ENCODE results near the gene LHFPL3. TPM values are rescaled to one million over a fixed set of nuclear protein-coding genes. Genes with fewer than 3 reads are reported as not detected.

LHFPL3 gene
- total RNA-seq, 1 experiment from 2014 or later, result not detected

DNA sequence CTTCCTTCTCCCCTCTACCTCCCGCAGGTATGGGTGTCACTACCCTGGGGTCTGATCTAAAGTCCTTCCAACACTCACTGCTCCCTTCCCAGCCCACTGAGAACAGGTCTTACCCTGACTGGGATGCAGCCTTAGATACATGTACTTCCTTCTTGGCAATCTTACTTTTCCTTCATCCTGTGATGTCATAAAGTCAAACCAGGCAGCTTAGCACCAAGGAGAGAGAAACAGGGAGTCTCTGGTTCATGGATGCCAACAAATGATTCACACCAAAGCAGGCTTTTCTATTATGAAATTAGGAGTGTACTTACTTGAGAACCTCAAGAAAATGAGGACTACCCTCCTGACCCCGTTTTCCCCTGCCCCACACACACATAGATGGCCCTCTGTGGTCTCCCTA, 574.6 kb downstream of the LHFPL3 start:
- no peaks in the 10 kb centered on the region for H3F3A ChIP-seq (ENCODE audit: insufficient read depth, low read depth)
- BruUV-seq (replicated peaks), result no TSS peak
- H2AFZ ChIP-seq, result no peak overlapping the region
- ChIA-PET POLR2A (ENCODE audit: unreplicated experiment) (no interaction called here), CTCF (no interaction called here)
- no peak for DNase-seq
- H4K20me1 ChIP-seq (ENCODE audit: insufficient read depth), result no peaks in the 10 kb centered on the region
- intact Hi-C loops (cut with micrococcal nuclease; ENCODE audit: unreplicated experiment), result no loop called here
- TF ChIP-seq, protein P1, sequence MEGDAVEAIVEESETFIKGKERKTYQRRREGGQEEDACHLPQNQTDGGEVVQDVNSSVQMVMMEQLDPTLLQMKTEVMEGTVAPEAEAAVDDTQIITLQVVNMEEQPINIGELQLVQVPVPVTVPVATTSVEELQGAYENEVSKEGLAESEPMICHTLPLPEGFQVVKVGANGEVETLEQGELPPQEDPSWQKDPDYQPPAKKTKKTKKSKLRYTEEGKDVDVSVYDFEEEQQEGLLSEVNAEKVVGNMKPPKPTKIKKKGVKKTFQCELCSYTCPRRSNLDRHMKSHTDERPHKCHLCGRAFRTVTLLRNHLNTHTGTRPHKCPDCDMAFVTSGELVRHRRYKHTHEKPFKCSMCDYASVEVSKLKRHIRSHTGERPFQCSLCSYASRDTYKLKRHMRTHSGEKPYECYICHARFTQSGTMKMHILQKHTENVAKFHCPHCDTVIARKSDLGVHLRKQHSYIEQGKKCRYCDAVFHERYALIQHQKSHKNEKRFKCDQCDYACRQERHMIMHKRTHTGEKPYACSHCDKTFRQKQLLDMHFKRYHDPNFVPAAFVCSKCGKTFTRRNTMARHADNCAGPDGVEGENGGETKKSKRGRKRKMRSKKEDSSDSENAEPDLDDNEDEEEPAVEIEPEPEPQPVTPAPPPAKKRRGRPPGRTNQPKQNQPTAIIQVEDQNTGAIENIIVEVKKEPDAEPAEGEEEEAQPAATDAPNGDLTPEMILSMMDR (conservative IDR thresholded peaks at IDR 0.05), result no peak
- no peak for TF ChIP-seq EZH2 (IDR thresholded peaks at IDR 0.05; ENCODE audit: low read depth)
- H3K4me2 ChIP-seq, result no peak overlapping the region
- H3K4me3 ChIP-seq, result no peak overlapping the region
- H3K9me2 ChIP-seq (ENCODE audit: insufficient read depth), result no peaks in the 10 kb centered on the region
- H3K79me2 ChIP-seq (ENCODE audit: low read depth), result no peaks in the 10 kb centered on the region
- H3K4me1 ChIP-seq (replicated peaks; ENCODE audit: insufficient read depth), result no peaks in the 10 kb centered on the region
- H3K36me3 ChIP-seq (ENCODE audit: low read depth), result no peaks in the 10 kb centered on the region
- no peaks in the 10 kb centered on the region for H3K9me3 ChIP-seq (ENCODE audit: insufficient read depth, low read depth)
- H3K27me3 ChIP-seq (ENCODE audit: insufficient read depth, low read depth), result peaks cover 18% of the 10 kb centered on the region
- no peak overlapping the region for H3K27ac ChIP-seq

DNA sequence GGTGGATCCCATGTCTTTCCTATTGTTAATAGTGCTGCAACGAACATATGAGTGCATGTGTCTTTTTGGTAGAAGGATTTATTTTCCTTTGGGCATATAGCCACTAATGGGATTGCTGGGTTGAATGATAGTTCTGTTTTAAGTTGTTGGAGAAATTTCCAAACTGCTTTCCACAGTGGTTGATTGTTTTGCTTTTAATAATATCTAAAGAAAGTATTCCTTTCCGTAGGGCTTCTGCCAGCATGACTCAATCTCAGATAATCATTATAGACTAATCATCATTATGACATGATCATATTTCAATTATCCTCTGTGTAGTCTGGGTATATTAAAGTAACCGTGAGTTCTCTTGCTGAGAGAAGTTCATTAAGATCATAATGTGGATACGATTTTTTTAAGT, 575.4 kb downstream of the LHFPL3 start:
- no peak overlapping the region for H3K4me3 ChIP-seq
- no peaks in the 10 kb centered on the region for H3F3A ChIP-seq (ENCODE audit: insufficient read depth, low read depth)
- no peak overlapping the region for H3K27ac ChIP-seq
- H3K9me2 ChIP-seq (ENCODE audit: insufficient read depth), result no peaks in the 10 kb centered on the region
- H3K9me3 ChIP-seq (ENCODE audit: insufficient read depth, low read depth), result no peaks in the 10 kb centered on the region
- BruUV-seq (replicated peaks), result no TSS peak
- no peak overlapping the region for H3K4me2 ChIP-seq
- DNase-seq, result no peak
- H3K4me1 ChIP-seq (replicated peaks; ENCODE audit: insufficient read depth), result no peaks in the 10 kb centered on the region
- no peaks in the 10 kb centered on the region for H3K36me3 ChIP-seq (ENCODE audit: low read depth)
- no peak for TF ChIP-seq EZH2 (IDR thresholded peaks at IDR 0.05; ENCODE audit: low read depth)
- TF ChIP-seq, protein P1 (conservative IDR thresholded peaks at IDR 0.05), result no peak
- H3K27me3 ChIP-seq (ENCODE audit: insufficient read depth, low read depth), result peaks cover 14% of the 10 kb centered on the region
- POLR2A ChIA-PET (ENCODE audit: unreplicated experiment), result no interaction called here
- no peak overlapping the region for H2AFZ ChIP-seq
- H3K79me2 ChIP-seq (ENCODE audit: low read depth), result no peaks in the 10 kb centered on the region
- H4K20me1 ChIP-seq (ENCODE audit: insufficient read depth), result no peaks in the 10 kb centered on the region
- CTCF ChIA-PET, result no interaction called here
- intact Hi-C loops (cut with micrococcal nuclease; ENCODE audit: unreplicated experiment), result no loop called here

DNA sequence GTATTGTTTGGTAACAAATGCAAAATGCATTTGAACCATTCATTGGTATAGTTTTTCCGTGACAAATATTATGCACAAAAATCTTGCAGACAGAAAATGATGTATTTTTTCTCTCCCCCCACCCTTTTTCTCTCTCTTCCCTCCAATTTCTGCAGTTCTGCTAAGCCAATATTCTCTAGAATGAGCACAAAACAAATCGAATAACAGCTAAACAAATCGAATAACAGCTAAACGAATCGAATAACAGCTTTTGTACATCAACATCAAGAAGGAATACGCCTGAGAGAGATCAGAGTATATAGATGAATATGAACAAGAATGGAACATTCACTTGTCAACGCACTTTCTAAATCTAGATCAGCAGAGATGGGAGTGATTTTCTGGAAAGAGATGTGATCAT, 577.6 kb downstream of the LHFPL3 start:
- no peaks in the 10 kb centered on the region for H3K79me2 ChIP-seq (ENCODE audit: low read depth)
- CTCF ChIA-PET, result interaction anchor here (1.0 kb wide), 1 partner anchor 27 kb away, joined by 4 read pairs; no protein-coding TSS in a partner anchor
- no peak for DNase-seq
- H3K4me2 ChIP-seq, result no peak overlapping the region
- intact Hi-C loops (cut with micrococcal nuclease; ENCODE audit: unreplicated experiment), result no loop called here
- peaks cover 14% of the 10 kb centered on the region for H3K27me3 ChIP-seq (ENCODE audit: insufficient read depth, low read depth)
- no peaks in the 10 kb centered on the region for H4K20me1 ChIP-seq (ENCODE audit: insufficient read depth)
- POLR2A ChIA-PET (ENCODE audit: unreplicated experiment), result no interaction called here
- TF ChIP-seq, protein P1 (conservative IDR thresholded peaks at IDR 0.05), result no peak
- TF ChIP-seq EZH2 (IDR thresholded peaks at IDR 0.05; ENCODE audit: low read depth), result no peak
- BruUV-seq (replicated peaks), result no TSS peak
- no peaks in the 10 kb centered on the region for H3K9me3 ChIP-seq (ENCODE audit: insufficient read depth, low read depth)
- H3F3A ChIP-seq (ENCODE audit: insufficient read depth, low read depth), result no peaks in the 10 kb centered on the region
- H3K9me2 ChIP-seq (ENCODE audit: insufficient read depth), result no peaks in the 10 kb centered on the region
- H3K36me3 ChIP-seq (ENCODE audit: low read depth), result no peaks in the 10 kb centered on the region
- no peak overlapping the region for H2AFZ ChIP-seq
- H3K4me1 ChIP-seq (replicated peaks; ENCODE audit: insufficient read depth), result no peaks in the 10 kb centered on the region
- no peak overlapping the region for H3K27ac ChIP-seq
- H3K4me3 ChIP-seq, result no peak overlapping the region
